ENCODE data around the gene PARP1. TPM values are rescaled to one million over a fixed set of nuclear protein-coding genes. Genes with fewer than 3 reads are reported as not detected.

PARP1 gene
- total RNA-seq, 5 donors from 2014 or later (not counting 1 experiment from before 2014, with no cell fraction given), result 79.1 to 133 (median 105) TPM

GRCh38 chr1:226449823-226450222 is 41.9 kb upstream of the PARP1 start:
- Histone ChIP-seq H3K36me3 (ENCODE audit: control insufficient read depth in 2 of 2, extremely low read depth in 1 of 2, insufficient read depth in 1 of 2, low read length in 1 of 2) (no peaks in the 10 kb centered on the region), H3K9me3 (no peaks in the 10 kb centered on the region), H3K4me1 (ENCODE audit: control insufficient read depth in 1 of 2, extremely low read depth in 1 of 2, insufficient read depth in 2 of 2, low read length in 2 of 2) (peaks cover 12 to 15% of the 10 kb centered on the region in 2 experiments), H3K4me3 (ENCODE audit: control insufficient read depth in 1 of 2, extremely low read depth in 1 of 2, low read length in 1 of 2) (no peak overlapping the region), H3K27me3 (replicated peaks in 1 of 2; ENCODE audit: control insufficient read depth in 2 of 2, extremely low read depth in 1 of 2, insufficient read depth in 2 of 2, low read length in 1 of 2) (peaks cover 0 to 5% of the 10 kb centered on the region in 2 experiments), H3K27ac (ENCODE audit: low read length) (no peak overlapping the region)
- whole genome bisulfite sequencing (ENCODE audit: insufficient coverage), result 58% methylated on average over 3 of the region's 5 CpGs
- H3K4me3 Mint-ChIP-seq, result no peak overlapping the region
- ChIA-PET CTCF (no interaction called here), POLR2A (no interaction called here)
- peaks cover 19 to 21% (median 20%) of the 10 kb centered on the region in 3 donors for H3K4me1 Mint-ChIP-seq
- DNase-seq (no peak), ATAC-seq (replicated peaks in 1 of 4) (no peak)
- no peak overlapping the region for H3K27ac Mint-ChIP-seq
- no peaks in the 10 kb centered on the region for H3K36me3 Mint-ChIP-seq
- H3K9me3 Mint-ChIP-seq, result no peaks in the 10 kb centered on the region
- no peaks in the 10 kb centered on the region for H3K27me3 Mint-ChIP-seq

- ATAC-seq (replicated peaks in 1 of 4) (no peak), DNase-seq (no peak)
- H3K27me3 Mint-ChIP-seq, result no peaks in the 10 kb centered on the region
- H3K27ac ChIP-seq (ENCODE audit: low read length), result no peak overlapping the region
- ChIA-PET POLR2A (no interaction called here), CTCF (interaction anchor here in 1 of 2 donors (0.6 kb wide), 1 partner anchor 77 kb away, joined by 3 read pairs; no protein-coding TSS in a partner anchor)
- H3K36me3 ChIP-seq (ENCODE audit: control insufficient read depth in 2 of 2, extremely low read depth in 1 of 2, insufficient read depth in 1 of 2, low read length in 1 of 2), result no peaks in the 10 kb centered on the region
- H3K9me3 ChIP-seq, result no peaks in the 10 kb centered on the region
- peaks cover 0 to 2% of the 10 kb centered on the region in 2 experiments for H3K27me3 ChIP-seq (replicated peaks in 1 of 2; ENCODE audit: control insufficient read depth in 2 of 2, extremely low read depth in 1 of 2, insufficient read depth in 2 of 2, low read length in 1 of 2)
- H3K36me3 Mint-ChIP-seq, result no peaks in the 10 kb centered on the region
- WGBS (ENCODE audit: insufficient coverage), result 90% methylated on average over 1 of the region's 4 CpGs
- H3K4me3 ChIP-seq (ENCODE audit: control insufficient read depth in 1 of 2, extremely low read depth in 1 of 2, low read length in 1 of 2), result no peak overlapping the region
- peaks cover 28 to 29% of the 10 kb centered on the region in 2 experiments for H3K4me1 ChIP-seq (ENCODE audit: control insufficient read depth in 1 of 2, extremely low read depth in 1 of 2, insufficient read depth in 2 of 2, low read length in 2 of 2)
- no peaks in the 10 kb centered on the region for H3K9me3 Mint-ChIP-seq
- H3K27ac Mint-ChIP-seq, result no peak overlapping the region
- peaks cover 33 to 36% (median 35%) of the 10 kb centered on the region in 3 donors for H3K4me1 Mint-ChIP-seq
- H3K4me3 Mint-ChIP-seq, result no peak overlapping the region
Observed at GRCh38 chr1:226447932-226448665, 40.2 kb upstream of the PARP1 start.

DNA sequence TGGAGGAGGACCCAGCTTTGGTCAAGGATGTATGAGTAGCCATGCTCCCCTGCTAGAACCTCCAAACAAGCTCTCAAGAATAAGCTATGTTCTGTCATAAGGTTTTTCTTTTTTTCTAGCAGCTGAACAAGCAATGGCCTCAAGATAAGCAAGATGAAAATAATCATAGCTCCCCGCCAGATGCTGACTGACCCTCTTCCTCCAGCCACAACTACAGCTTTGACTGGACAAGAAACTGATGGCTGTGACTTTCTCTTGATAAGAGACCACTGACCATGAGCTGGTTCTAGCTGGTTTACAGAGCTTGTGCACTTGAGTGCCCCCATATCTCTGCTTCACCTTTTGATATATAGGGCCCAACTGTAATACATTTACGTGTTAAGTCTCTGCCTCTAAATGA is 38.2 kb upstream of the PARP1 start:
- Histone ChIP-seq H3K4me1 (ENCODE audit: control insufficient read depth in 1 of 2, extremely low read depth in 1 of 2, insufficient read depth in 2 of 2, low read length in 2 of 2) (peaks cover 28 to 30% of the 10 kb centered on the region in 2 experiments), H3K4me3 (ENCODE audit: control insufficient read depth in 1 of 2, extremely low read depth in 1 of 2, low read length in 1 of 2) (no peak overlapping the region), H3K36me3 (ENCODE audit: control insufficient read depth in 2 of 2, extremely low read depth in 1 of 2, insufficient read depth in 1 of 2, low read length in 1 of 2) (no peaks in the 10 kb centered on the region), H3K27ac (ENCODE audit: low read length) (no peak overlapping the region), H3K9me3 (no peaks in the 10 kb centered on the region), H3K27me3 (replicated peaks in 1 of 2; ENCODE audit: control insufficient read depth in 2 of 2, extremely low read depth in 1 of 2, insufficient read depth in 2 of 2, low read length in 1 of 2) (no peaks in the 10 kb centered on the region)
- Mint-ChIP-seq H3K36me3 (no peaks in the 10 kb centered on the region), H3K4me3 (peak overlapping the region in 1 of 3 donors; percentile 49), H3K9me3 (no peaks in the 10 kb centered on the region), H3K27me3 (no peaks in the 10 kb centered on the region), H3K4me1 (peaks cover 33 to 36% (median 35%) of the 10 kb centered on the region in 3 donors), H3K27ac (peak overlapping the region; percentile 75 to 89)
- WGBS (ENCODE audit: insufficient coverage), result 88% methylated on average over 1 of the region's 2 CpGs
- DNase-seq (no peak), ATAC-seq (replicated peaks in 1 of 4) (no peak)
- CTCF ChIA-PET, result interaction anchor here in 1 of 2 donors (1.1 kb wide), 1 partner anchor 22 kb away, joined by 3 read pairs; no protein-coding TSS in a partner anchor
- POLR2A ChIA-PET, result no interaction called here

DNA sequence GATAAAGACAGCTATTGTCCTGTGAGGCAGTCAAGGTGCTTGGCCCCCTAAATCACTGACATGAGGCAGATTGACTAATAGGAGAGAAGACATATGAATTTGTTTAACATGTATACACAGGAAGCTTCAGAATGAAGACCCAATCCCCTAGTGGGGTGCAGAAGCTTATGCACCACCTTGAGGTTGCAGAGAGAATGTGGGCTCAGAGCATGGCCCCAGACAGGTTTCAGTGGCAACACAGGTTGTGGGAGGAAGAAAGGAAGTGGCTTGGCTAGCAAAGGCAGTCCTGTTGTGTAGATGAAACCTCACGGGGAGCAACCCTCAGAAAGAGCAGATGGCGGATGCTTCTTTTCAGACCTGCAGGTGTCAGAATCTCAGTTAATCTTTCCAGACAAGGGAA is 37.0 kb upstream of the PARP1 start:
- no peaks in the 10 kb centered on the region for H3K27me3 Mint-ChIP-seq
- 0% methylated on average over 2 of the region's 2 CpGs for WGBS (ENCODE audit: insufficient coverage)
- Histone ChIP-seq H3K9me3 (no peaks in the 10 kb centered on the region), H3K4me1 (ENCODE audit: control insufficient read depth in 1 of 2, extremely low read depth in 1 of 2, insufficient read depth in 2 of 2, low read length in 2 of 2) (peaks cover 28 to 30% of the 10 kb centered on the region in 2 experiments), H3K27me3 (replicated peaks in 1 of 2; ENCODE audit: control insufficient read depth in 2 of 2, extremely low read depth in 1 of 2, insufficient read depth in 2 of 2, low read length in 1 of 2) (no peaks in the 10 kb centered on the region), H3K36me3 (ENCODE audit: control insufficient read depth in 2 of 2, extremely low read depth in 1 of 2, insufficient read depth in 1 of 2, low read length in 1 of 2) (no peaks in the 10 kb centered on the region), H3K27ac (ENCODE audit: low read length) (peak overlapping the region; percentile 28), H3K4me3 (ENCODE audit: control insufficient read depth in 1 of 2, extremely low read depth in 1 of 2, low read length in 1 of 2) (no peak overlapping the region)
- CTCF ChIA-PET, result interaction anchor here (0.5 to 2.4 kb wide), 11 partner anchors 12 to 412 kb away, joined by 3 to 23 read pairs (median 4); partner anchors contain the start of gene PARP1 (in 2 of the 2)
- H3K4me3 Mint-ChIP-seq, result peak overlapping the region in 1 of 3 donors; percentile 49
- no peaks in the 10 kb centered on the region for H3K9me3 Mint-ChIP-seq
- peak; percentile 99 to 100 (median 100) for ATAC-seq (replicated peaks in 1 of 4)
- DNase-seq, result peak; percentile 44 to 86 (median 69)
- POLR2A ChIA-PET, result interaction anchor here in 1 of 2 donors (0.5 to 0.6 kb wide), 2 partner anchors 301 to 404 kb away, joined by 4 to 7 read pairs; no protein-coding TSS in a partner anchor
- peaks cover 33 to 36% (median 35%) of the 10 kb centered on the region in 3 donors for H3K4me1 Mint-ChIP-seq
- peak overlapping the region; percentile 74 to 89 for H3K27ac Mint-ChIP-seq
- H3K36me3 Mint-ChIP-seq, result no peaks in the 10 kb centered on the region

- no peak for ATAC-seq (replicated peaks in 1 of 4)
- Histone ChIP-seq H3K27me3 (replicated peaks in 1 of 2; ENCODE audit: control insufficient read depth in 2 of 2, extremely low read depth in 1 of 2, insufficient read depth in 2 of 2, low read length in 1 of 2) (no peaks in the 10 kb centered on the region), H3K27ac (ENCODE audit: low read length) (no peak overlapping the region), H3K4me1 (ENCODE audit: control insufficient read depth in 1 of 2, extremely low read depth in 1 of 2, insufficient read depth in 2 of 2, low read length in 2 of 2) (peaks cover 28 to 30% of the 10 kb centered on the region in 2 experiments), H3K4me3 (ENCODE audit: control insufficient read depth in 1 of 2, extremely low read depth in 1 of 2, low read length in 1 of 2) (no peak overlapping the region), H3K36me3 (ENCODE audit: control insufficient read depth in 2 of 2, extremely low read depth in 1 of 2, insufficient read depth in 1 of 2, low read length in 1 of 2) (no peaks in the 10 kb centered on the region), H3K9me3 (no peaks in the 10 kb centered on the region)
- ChIA-PET POLR2A (interaction anchor here in 1 of 2 donors (0.5 kb wide), 1 partner anchor 35 kb away, joined by 3 read pairs; the partner anchor contains the start of gene PARP1), CTCF (interaction anchor here (1.5 to 2.4 kb wide), 3 partner anchors 18 to 319 kb away, joined by 4 to 23 read pairs (median 6); no protein-coding TSS in a partner anchor)
- Mint-ChIP-seq H3K36me3 (no peaks in the 10 kb centered on the region), H3K27me3 (no peaks in the 10 kb centered on the region), H3K27ac (peak overlapping the region; percentile 24 to 65), H3K4me3 (peak overlapping the region in 1 of 3 donors; percentile 49), H3K9me3 (no peaks in the 10 kb centered on the region), H3K4me1 (peaks cover 33 to 36% (median 35%) of the 10 kb centered on the region in 3 donors)
- DNase-seq, result no peak
- WGBS (ENCODE audit: insufficient coverage), result no CpG with 5 or more reads among the region's 3 CpGs
Observed at GRCh38 chr1:226443439-226443838, 35.5 kb upstream of the PARP1 start.

- Mint-ChIP-seq H3K36me3 (no peaks in the 10 kb centered on the region), H3K4me3 (no peak overlapping the region), H3K9me3 (no peaks in the 10 kb centered on the region), H3K27me3 (no peaks in the 10 kb centered on the region), H3K27ac (no peak overlapping the region), H3K4me1 (peaks cover 33 to 36% (median 35%) of the 10 kb centered on the region in 3 donors)
- ChIA-PET POLR2A (no interaction called here), CTCF (interaction anchor here in 1 of 2 donors (0.6 to 2.4 kb wide), 2 partner anchors 18 to 728 kb away, joined by 3 to 23 read pairs; no protein-coding TSS in a partner anchor)
- Histone ChIP-seq H3K4me3 (ENCODE audit: control insufficient read depth in 1 of 2, extremely low read depth in 1 of 2, low read length in 1 of 2) (no peak overlapping the region), H3K36me3 (ENCODE audit: control insufficient read depth in 2 of 2, extremely low read depth in 1 of 2, insufficient read depth in 1 of 2, low read length in 1 of 2) (no peaks in the 10 kb centered on the region), H3K27ac (ENCODE audit: low read length) (no peak overlapping the region), H3K9me3 (no peaks in the 10 kb centered on the region), H3K4me1 (ENCODE audit: control insufficient read depth in 1 of 2, extremely low read depth in 1 of 2, insufficient read depth in 2 of 2, low read length in 2 of 2) (peaks cover 28 to 30% of the 10 kb centered on the region in 2 experiments), H3K27me3 (replicated peaks in 1 of 2; ENCODE audit: control insufficient read depth in 2 of 2, extremely low read depth in 1 of 2, insufficient read depth in 2 of 2, low read length in 1 of 2) (no peaks in the 10 kb centered on the region)
- 67% methylated on average over 3 of the region's 6 CpGs for WGBS (ENCODE audit: insufficient coverage)
- ATAC-seq (replicated peaks in 1 of 4) (no peak), DNase-seq (no peak)
Observed at GRCh38 chr1:226443033-226443432, 35.1 kb upstream of the PARP1 start.

Measured in T-cell (primary cell).